Neural progenitor cell (in vitro differentiated cells): Measurements from ENCODE around the gene CYP4Z1.
"Not testable (repeated sequence)": the region's sequence is repeated elsewhere in the genome, so short reads cannot be mapped to it uniquely, and the experiment has no call there.

ENCODE experiments used
- CTCF ChIP-seq: fragments of 200-600 bp; sonication (generic); IDR thresholded peaks from 2 replicates; pipeline ENCODE4 v1.5.1; 2017; ENCODE audit warnings: antibody characterized with exemption, mild to moderate bottlenecking
- EZH2 ChIP-seq: fragments of 200-600 bp; sonication (generic); IDR thresholded peaks from 2 replicates; pipeline ENCODE4 v1.6.1; 2017; ENCODE audit warnings: antibody characterized with exemption, mild to moderate bottlenecking, moderate library complexity
- EZH2phosphoT487 ChIP-seq: fragments of 200-600 bp; sonication (generic); IDR thresholded peaks from 2 replicates; pipeline ENCODE4 v1.6.1; 2017; ENCODE audit warnings: antibody characterized with exemption

- TF ChIP-seq CTCF, EZH2, EZH2phosphoT487: not testable (repeated sequence)
Observed at GRCh38 chr1:47126997-47127396, 60.0 kb downstream of the CYP4Z1 start.
